HG03196 (cell line): ENCODE data around the gene TOMT.

Source experiments
- ATAC-seq: cut with Tn5 transposase; IDR thresholded peaks from one replicate; pipeline ENCODE4 v1.9.1; 2021; ENCODE audit not compliant: unreplicated experiment

TOMT gene

GRCh38 chr11:72105888-72106287, at the start of gene TOMT:
TSS of gene TOMT (plus strand) at chr11:72105924. CDS start at chr11:72105952, 28 bp downstream.
- ATAC-seq: no peak

- ATAC-seq: no peak
Measured at GRCh38 chr11:72058416-72059034, 47.2 kb upstream of the TOMT start.

- no peak for ATAC-seq
Measured at GRCh38 chr11:72061739-72062396, 43.9 kb upstream of the TOMT start.

DNA sequence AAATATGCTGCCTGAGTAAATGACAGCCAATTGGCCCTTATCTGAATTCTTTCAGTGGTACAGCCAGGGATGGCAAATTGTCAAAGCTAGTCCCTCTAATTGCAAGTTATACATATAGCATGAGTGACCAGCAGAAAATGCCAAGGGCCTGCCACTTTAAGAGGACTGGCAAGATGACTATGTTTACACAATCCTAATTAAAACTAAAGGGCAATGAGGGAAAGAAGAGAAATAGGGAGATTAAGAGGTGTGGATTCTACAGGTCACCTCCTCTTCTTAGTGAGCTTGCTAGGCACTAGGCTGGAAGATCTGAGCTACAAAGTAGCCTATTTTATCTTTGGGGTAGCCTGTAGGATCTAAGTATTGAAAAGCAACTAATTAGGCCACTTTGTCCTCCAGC, 38.9 kb upstream of the TOMT start:
- ATAC-seq: no peak

DNA sequence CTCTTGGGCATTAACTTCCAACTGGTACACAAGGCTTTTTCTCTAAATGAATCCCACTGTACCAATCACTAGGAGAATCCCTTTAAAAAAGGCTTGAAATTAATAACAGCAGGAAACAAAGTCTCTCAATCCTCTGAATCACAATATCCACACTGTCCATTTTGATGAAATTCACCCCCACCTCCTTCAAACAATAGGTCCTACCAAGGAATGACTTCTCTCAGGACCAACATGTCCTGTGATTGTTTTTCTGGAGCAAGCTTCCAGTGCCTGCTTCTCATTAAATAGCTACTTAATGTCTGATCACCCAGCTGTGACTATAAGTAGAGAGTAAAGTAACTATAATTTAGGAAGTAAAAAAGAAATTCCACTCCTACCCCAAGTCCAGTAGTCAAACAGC, 38.5 kb upstream of the TOMT start:
- ATAC-seq: no peak

DNA sequence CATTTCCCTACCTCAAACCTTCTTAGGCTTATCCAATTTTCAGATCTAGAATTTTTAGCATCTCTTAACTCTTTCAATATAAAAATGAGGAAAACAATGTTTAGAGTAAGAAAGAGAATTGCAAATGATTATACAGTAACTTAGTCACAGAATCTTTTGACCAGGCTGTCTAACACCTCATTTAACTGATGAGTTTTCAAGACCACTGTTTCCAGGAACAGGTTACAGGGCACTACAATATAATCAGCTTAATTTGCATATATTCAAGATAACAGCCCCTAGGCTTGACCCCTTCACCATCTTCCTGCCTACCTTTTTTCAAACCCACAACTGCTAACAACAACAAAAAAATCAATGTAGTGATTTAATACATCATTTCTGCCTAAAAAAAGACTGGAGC, 38.0 kb upstream of the TOMT start:
- ATAC-seq: no peak

- no peak for ATAC-seq
Measured at GRCh38 chr11:72069200-72069599, 36.5 kb upstream of the TOMT start.

DNA sequence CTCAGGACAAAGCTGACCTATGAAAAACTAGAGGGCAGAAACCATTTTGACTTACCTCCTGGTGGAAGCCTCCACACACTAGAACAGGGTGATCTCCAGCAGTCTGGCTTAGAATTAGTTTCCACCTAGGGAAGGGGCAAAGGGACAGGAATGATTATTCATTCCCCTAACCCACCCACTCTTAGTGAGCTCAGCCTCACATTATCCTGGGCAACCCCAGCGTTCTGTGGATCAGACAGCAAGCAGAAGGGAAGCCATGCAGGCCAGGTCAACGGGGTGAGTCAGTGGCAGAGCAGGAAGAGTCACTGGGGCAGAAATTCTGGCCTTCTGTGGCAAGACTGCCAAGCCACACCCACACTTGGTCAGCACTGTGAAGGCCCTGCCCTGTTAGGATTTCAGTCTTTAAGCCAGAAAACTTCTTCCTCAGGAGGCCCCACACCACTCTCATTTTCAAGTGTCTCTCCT, 35.9 kb upstream of the TOMT start:
- no peak for ATAC-seq

GRCh38 chr11:72070491-72070890, 35.2 kb upstream of the TOMT start:
- ATAC-seq: no peak

GRCh38 chr11:72072348-72072747, 33.4 kb upstream of the TOMT start:
- no peak for ATAC-seq

- ATAC-seq: no peak
Measured at GRCh38 chr11:72075109-72075508, 30.6 kb upstream of the TOMT start.

- ATAC-seq: no peak
Measured at GRCh38 chr11:72075756-72076155, 30.0 kb upstream of the TOMT start.

DNA sequence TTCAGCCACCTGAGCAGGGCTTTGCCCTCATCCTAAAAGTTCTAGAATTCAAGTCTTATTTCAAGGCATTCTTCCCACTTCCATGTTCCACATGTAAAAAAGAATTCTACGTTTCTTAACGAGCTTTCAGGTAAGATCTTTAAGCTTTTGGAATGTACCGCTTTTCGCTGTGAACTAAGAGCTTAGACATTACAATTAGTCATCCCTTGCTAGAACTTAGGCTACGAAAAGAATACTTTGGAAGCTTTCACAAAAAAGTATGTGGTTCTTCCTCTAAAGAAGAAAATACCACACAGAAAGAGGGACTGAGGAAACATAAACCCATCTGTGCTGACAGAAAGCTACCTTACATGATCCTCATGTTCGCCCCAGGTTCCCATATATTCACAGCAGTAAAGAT, 27.2 kb upstream of the TOMT start:
- ATAC-seq: no peak

DNA sequence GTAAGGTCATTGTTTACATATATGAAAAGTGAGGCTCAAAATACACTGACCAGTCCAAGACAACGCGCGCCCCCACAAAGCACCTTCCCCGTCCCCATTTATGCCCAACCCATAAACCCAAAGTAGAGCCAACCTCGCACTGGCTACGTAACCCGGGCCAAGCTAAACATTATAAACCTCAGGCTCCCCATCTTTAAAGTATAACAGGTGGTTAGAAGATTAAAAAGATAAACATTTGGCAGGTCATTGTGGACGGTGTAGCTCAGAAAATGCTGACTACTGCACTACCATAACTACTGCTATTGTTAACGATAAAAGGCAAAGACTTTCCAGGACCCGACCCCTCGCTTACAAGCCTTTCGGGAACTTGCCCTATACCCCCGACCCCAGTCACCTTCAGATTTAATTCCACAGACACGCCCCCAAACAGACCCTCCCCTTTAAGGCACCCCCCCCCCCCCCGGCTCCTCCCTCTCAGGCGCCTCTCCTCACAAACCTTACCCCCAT, 25.9 kb upstream of the TOMT start:
- no peak for ATAC-seq

- peak; percentile 94 for ATAC-seq
Measured at GRCh38 chr11:72080326-72081183, 25.2 kb upstream of the TOMT start, which contains the start of the genes LRRC51 and NUMA1. TSS of gene LRRC51 (plus strand) at chr11:72080850. CDS start at chr11:72089084, 8,234 bp downstream. TSS of gene NUMA1 (minus strand) at chr11:72080542. CDS start at chr11:72035943, 44,599 bp downstream.

- ATAC-seq: no peak
Measured at GRCh38 chr11:72081184-72081644, 24.5 kb upstream of the TOMT start.

- no peak for ATAC-seq
Measured at GRCh38 chr11:72081821-72082453, 23.8 kb upstream of the TOMT start.

- ATAC-seq: no peak
Measured at GRCh38 chr11:72083414-72083813, 22.3 kb upstream of the TOMT start.

- no peak for ATAC-seq
Measured at GRCh38 chr11:72084076-72084475, 21.6 kb upstream of the TOMT start.

DNA sequence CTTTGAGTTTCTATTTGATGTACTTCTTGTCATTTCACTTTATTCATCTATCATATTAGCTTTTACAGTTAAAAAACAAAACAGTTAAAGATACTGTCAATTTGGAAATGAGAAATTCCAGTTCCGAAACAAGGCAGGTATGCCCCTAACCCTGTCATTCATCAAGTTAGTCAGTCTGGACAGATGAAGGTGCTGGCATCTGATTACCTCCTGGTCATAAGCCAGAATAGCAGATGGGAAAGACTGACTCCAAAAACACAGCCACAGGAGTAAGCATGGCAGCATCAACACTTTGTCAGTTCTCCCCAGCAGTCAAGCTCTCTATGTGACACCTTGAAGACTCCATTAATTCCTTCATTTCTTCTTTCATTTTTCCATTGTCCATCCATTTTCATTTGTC, 20.8 kb upstream of the TOMT start:
- no peak for ATAC-seq
